IMR-90 (cell line): ENCODE measurements around the gene UGGT1.

Source experiments
- CEBPB ChIP-seq: IDR thresholded peaks from 2 replicates; pipeline ENCODE4 v1.6.1; 2012; ENCODE audit warnings: low read depth, low read length, improper control_type of control experiment
- RFX5 ChIP-seq: IDR thresholded peaks from 2 replicates; pipeline ENCODE4 v1.8.0; 2012; ENCODE audit warnings: low read depth, mild to moderate bottlenecking, low read length, moderate library complexity

DNA sequence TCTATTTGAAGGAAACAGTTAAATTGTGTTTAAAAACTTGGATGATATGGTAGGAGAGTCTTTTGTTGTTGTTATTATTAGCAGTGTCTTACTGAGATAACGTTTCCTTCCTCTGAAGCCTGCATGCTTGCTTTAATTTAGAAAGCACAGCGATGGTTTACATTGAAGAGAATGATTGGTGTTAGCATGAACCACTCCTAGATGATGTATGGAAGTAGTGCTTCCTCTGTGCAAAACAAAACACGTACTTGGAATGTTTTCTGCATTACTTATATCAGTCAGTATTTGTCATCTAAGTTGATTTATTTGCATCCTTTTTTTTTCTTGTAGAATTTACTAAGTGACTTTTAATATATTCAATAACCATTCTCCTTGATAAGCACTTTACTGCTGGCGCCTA, 89.0 kb downstream of the UGGT1 start:
- no peak for TF ChIP-seq CEBPB
- no peak for TF ChIP-seq RFX5
